Epithelial cell of esophagus (primary cell): ENCODE results near the gene BLVRA.
"Not testable (repeated sequence)": the region's sequence is repeated elsewhere in the genome, so short reads cannot be mapped to it uniquely, and the experiment has no call there.

ENCODE experiments used
- DNase-seq: peaks from one replicate; pipeline ENCODE4 v3.0.0; 2010; ENCODE audit warnings: low read depth
- H3K4me3 ChIP-seq: 2 replicates; pipeline ENCODE4 v1.5.1; 2011; ENCODE audit warnings: mild to moderate bottlenecking, low read length, control low read depth
- CTCF ChIP-seq: IDR thresholded peaks from 2 replicates; pipeline ENCODE4 v1.5.1; 2011; ENCODE audit warnings: low read depth, mild to moderate bottlenecking, low read length, control low read depth, inconsistent platforms; ENCODE audit not compliant: insufficient read depth; ENCODE audit errors: missing control alignments

The BLVRA gene, protein sequence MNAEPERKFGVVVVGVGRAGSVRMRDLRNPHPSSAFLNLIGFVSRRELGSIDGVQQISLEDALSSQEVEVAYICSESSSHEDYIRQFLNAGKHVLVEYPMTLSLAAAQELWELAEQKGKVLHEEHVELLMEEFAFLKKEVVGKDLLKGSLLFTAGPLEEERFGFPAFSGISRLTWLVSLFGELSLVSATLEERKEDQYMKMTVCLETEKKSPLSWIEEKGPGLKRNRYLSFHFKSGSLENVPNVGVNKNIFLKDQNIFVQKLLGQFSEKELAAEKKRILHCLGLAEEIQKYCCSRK

DNA sequence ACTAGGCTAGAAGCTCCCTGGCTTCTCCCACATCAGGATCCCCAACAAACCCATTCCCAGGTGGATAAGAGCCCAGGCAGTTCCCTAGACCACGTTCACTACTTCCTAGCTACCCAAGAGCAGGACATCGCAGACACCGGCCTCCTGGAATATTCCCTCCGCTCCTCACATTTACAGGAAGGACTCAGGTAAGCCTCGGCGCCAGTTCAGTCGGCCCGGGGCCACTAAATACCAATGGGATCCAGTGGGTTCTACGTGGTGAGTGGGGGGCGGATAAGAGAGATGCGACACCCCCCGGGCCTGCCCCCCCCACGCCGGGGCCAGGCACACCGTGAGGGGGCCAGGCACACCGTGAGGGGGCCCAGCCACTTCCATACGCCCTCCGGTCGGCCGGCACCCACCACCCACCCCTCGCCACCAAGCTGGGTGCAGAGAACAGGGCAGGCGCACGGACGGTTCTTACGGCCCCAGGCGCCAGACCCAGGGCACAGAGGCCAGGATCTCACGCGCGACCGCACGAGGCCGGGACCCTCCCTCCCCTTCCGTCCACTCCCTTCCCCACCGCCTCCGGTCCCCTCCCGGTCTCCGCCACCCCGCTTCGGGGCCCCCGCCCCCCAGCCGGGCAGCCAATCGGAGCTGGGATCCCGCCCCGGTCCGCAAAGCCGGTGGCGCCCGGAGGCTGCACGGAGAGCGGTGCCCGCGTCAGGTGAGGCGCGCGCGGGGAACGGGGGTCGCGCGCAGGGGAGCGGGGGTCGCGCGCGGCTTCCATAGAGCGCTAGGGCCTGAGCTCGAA, at the start of gene BLVRA:
TSS of gene BLVRA (plus strand) at position 652 of the 793 bp plus-strand sequence. CDS start 12,479 bp downstream, outside the sequence.
- no peak for TF ChIP-seq CTCF
- H3K4me3 ChIP-seq = peak within 1 kb of the TSS; percentile 59
- DNase-seq = peak; percentile 43

GRCh38 chr7:43711503-43711902, 47.0 kb upstream of the BLVRA start:
- no peak overlapping the region for H3K4me3 ChIP-seq
- TF ChIP-seq CTCF = no peak
- no peak for DNase-seq

GRCh38 chr7:43715966-43716365, 42.5 kb upstream of the BLVRA start:
- DNase-seq, H3K4me3 ChIP-seq: not testable (repeated sequence)

- H3K4me3 ChIP-seq = no peak overlapping the region
- no peak for DNase-seq
- TF ChIP-seq CTCF = no peak
Measured at GRCh38 chr7:43716598-43716997, 41.9 kb upstream of the BLVRA start.

GRCh38 chr7:43721193-43721806, 37.2 kb upstream of the BLVRA start:
- TF ChIP-seq CTCF = peak; percentile 46
- no peak overlapping the region for H3K4me3 ChIP-seq
- peak; percentile 61 for DNase-seq

GRCh38 chr7:43723007-43723341, 35.5 kb upstream of the BLVRA start:
- TF ChIP-seq CTCF = no peak
- DNase-seq = no peak

DNA sequence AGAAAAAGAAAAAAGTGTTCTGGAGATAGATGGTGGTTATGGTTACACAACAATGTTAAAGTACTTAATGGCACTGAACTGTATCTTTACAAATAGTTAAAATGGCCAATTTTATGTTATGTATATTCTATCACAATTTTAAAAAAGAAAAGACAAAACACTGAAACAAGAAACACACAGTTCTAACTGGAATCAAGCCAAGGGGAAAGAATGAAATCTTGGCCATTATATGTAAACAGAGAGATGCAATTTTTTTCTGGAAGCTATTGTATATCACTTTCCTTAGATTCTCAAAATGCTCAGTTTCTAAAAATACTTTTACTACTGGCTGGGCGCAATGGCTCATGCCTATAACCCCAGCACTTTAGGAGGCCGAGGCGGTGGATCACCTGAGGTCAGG, 33.2 kb upstream of the BLVRA start:
- TF ChIP-seq CTCF = no peak
- H3K4me3 ChIP-seq = no peak overlapping the region
- DNase-seq = no peak

More at GRCh38 chr7:43723007-43723341, 35.5 kb upstream of the BLVRA start:
- H3K4me3 ChIP-seq = no peak overlapping the region
